Right lobe of liver (tissue), 4 donors: ENCODE data around the gene NPAS2.

Source experiments
- POLR2A ChIP-seq: fragments of 450-650 bp; IDR thresholded peaks from one replicate; pipeline ENCODE4 v1.6.1; 2017; ENCODE audit warnings: antibody characterized with exemption, mild to moderate bottlenecking
- TF ChIP-seq, protein P1 (sequence below), 4 donors: fragments of 200-600 bp in 3 of 4; fragments of 450-650 bp in 1 of 4; IDR thresholded peaks; one replicate each; pipeline versions ENCODE4 v1.5.1 to v1.8.0; 2016 to 2022; ENCODE audit warnings: antibody characterized with exemption in 4 of 4, mild to moderate bottlenecking in 2 of 4
- donor health status: DM: no; HTN: no; CAD: no.
- donor health status: DM: no; HTN: no; CAD: no.
- donor health status: DM: no; HTN: yes; CAD: no.

DNA sequence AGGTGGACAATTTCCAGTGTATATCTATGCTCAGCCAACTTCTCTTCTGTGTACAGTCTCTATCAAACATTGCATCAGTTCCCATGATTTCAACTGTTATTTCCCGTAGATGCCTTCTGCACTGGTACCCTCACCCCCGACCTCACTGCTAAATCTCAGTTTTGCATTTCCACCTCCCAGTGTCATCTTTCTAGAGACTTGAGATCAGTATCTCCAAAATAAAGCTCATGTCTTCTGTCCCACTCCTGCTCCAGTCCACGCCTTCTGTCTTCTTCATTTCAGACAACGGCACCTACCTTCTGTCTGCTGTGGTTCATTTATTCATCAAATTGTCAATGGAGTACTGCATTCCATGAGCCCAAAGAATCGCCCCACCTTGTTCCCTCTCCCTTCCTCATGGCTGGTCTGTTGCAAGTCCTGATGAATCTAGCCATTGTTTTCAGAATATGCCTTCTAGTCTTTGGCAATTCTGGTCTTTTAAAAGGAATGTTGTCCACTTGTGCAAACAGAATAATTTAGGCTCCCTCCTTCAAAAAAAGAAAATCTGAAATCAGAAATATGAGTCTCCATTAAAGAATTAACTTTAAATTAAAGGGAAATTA, 23.3 kb upstream of the NPAS2 start:
- no peak for TF ChIP-seq POLR2A
- TF ChIP-seq, protein P1, sequence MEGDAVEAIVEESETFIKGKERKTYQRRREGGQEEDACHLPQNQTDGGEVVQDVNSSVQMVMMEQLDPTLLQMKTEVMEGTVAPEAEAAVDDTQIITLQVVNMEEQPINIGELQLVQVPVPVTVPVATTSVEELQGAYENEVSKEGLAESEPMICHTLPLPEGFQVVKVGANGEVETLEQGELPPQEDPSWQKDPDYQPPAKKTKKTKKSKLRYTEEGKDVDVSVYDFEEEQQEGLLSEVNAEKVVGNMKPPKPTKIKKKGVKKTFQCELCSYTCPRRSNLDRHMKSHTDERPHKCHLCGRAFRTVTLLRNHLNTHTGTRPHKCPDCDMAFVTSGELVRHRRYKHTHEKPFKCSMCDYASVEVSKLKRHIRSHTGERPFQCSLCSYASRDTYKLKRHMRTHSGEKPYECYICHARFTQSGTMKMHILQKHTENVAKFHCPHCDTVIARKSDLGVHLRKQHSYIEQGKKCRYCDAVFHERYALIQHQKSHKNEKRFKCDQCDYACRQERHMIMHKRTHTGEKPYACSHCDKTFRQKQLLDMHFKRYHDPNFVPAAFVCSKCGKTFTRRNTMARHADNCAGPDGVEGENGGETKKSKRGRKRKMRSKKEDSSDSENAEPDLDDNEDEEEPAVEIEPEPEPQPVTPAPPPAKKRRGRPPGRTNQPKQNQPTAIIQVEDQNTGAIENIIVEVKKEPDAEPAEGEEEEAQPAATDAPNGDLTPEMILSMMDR (IDR thresholded peaks at IDR 0.05) = no peak
